Measurements from ENCODE around the gene METTL25.

METTL25 gene

GRCh38 chr12:82514880-82515279, 156.6 kb downstream of the METTL25 start:
- H3K9ac ChIP-seq (ENCODE audit: low read length): no peak overlapping the region
- no CpG with 5 or more reads among the region's 1 CpG for WGBS (ENCODE audit: extremely low coverage, insufficient coverage, low lambda C conversion rate)
- H2AK5ac ChIP-seq (ENCODE audit: low read length): no peak overlapping the region
- no peaks in the 10 kb centered on the region for H3K36me3 ChIP-seq (ENCODE audit: control insufficient read depth, insufficient read depth, low read length)
- H3K4me3 ChIP-seq (ENCODE audit: low read length): no peak overlapping the region
- H3K18ac ChIP-seq (ENCODE audit: low read length): no peak overlapping the region
- H3K23ac ChIP-seq (ENCODE audit: low read length): no peak overlapping the region
- H3K27ac ChIP-seq (ENCODE audit: low read depth, low read length): no peak overlapping the region
- H3K4me2 ChIP-seq (ENCODE audit: low read length): no peak overlapping the region
- no peak overlapping the region for H4K5ac ChIP-seq (ENCODE audit: low read length)
- H2BK5ac ChIP-seq (ENCODE audit: low read length): no peak overlapping the region
- no peak overlapping the region for H3K4ac ChIP-seq (ENCODE audit: low read depth, low read length)
- H4K8ac ChIP-seq (ENCODE audit: low read depth, low read length): no peak overlapping the region
- DNase-seq: no peak
- H3K4me1 ChIP-seq (ENCODE audit: control insufficient read depth, low read depth, low read length): no peaks in the 10 kb centered on the region
- no peaks in the 10 kb centered on the region for H3K79me1 ChIP-seq (ENCODE audit: low read length)
- no peak overlapping the region for H2BK15ac ChIP-seq (replicated peaks; ENCODE audit: low read depth)
- no peak overlapping the region for H3K56ac ChIP-seq (ENCODE audit: low read length)
- no peaks in the 10 kb centered on the region for H3K27me3 ChIP-seq (ENCODE audit: insufficient read depth, low read length, poor library complexity)
- no peak overlapping the region for H2BK120ac ChIP-seq (ENCODE audit: low read depth, low read length)
- H3K79me2 ChIP-seq (ENCODE audit: control insufficient read depth, insufficient read depth, low read length): no peaks in the 10 kb centered on the region

GRCh38 chr12:82515652-82516051, 157.3 kb downstream of the METTL25 start:
- H4K5ac ChIP-seq (ENCODE audit: low read length): no peak overlapping the region
- H2BK5ac ChIP-seq (ENCODE audit: low read length): no peak overlapping the region
- no peak overlapping the region for H3K56ac ChIP-seq (ENCODE audit: low read length)
- no peaks in the 10 kb centered on the region for H3K79me2 ChIP-seq (ENCODE audit: control insufficient read depth, insufficient read depth, low read length)
- H3K27me3 ChIP-seq (ENCODE audit: insufficient read depth, low read length, poor library complexity): no peaks in the 10 kb centered on the region
- no peak for DNase-seq
- no peak overlapping the region for H3K23ac ChIP-seq (ENCODE audit: low read length)
- H3K27ac ChIP-seq (ENCODE audit: low read depth, low read length): no peak overlapping the region
- no CpG with 5 or more reads among the region's 2 CpGs for WGBS (ENCODE audit: extremely low coverage, insufficient coverage, low lambda C conversion rate)
- H2BK120ac ChIP-seq (ENCODE audit: low read depth, low read length): no peak overlapping the region
- no peak overlapping the region for H3K9ac ChIP-seq (ENCODE audit: low read length)
- no peak overlapping the region for H3K18ac ChIP-seq (ENCODE audit: low read length)
- H3K4ac ChIP-seq (ENCODE audit: low read depth, low read length): no peak overlapping the region
- no peak overlapping the region for H3K4me3 ChIP-seq (ENCODE audit: low read length)
- H3K4me1 ChIP-seq (ENCODE audit: control insufficient read depth, low read depth, low read length): no peaks in the 10 kb centered on the region
- no peak overlapping the region for H3K4me2 ChIP-seq (ENCODE audit: low read length)
- H3K36me3 ChIP-seq (ENCODE audit: control insufficient read depth, insufficient read depth, low read length): no peaks in the 10 kb centered on the region
- no peak overlapping the region for H4K8ac ChIP-seq (ENCODE audit: low read depth, low read length)
- H3K79me1 ChIP-seq (ENCODE audit: low read length): no peaks in the 10 kb centered on the region
- H2AK5ac ChIP-seq (ENCODE audit: low read length): no peak overlapping the region
- no peak overlapping the region for H2BK15ac ChIP-seq (replicated peaks; ENCODE audit: low read depth)

GRCh38 chr12:82517027-82517426, 158.7 kb downstream of the METTL25 start:
- Histone ChIP-seq H3K79me2 (ENCODE audit: control insufficient read depth, insufficient read depth, low read length) (no peaks in the 10 kb centered on the region), H2BK5ac (ENCODE audit: low read length) (no peak overlapping the region), H4K5ac (ENCODE audit: low read length) (no peak overlapping the region), H3K9ac (ENCODE audit: low read length) (no peak overlapping the region), H3K4me3 (ENCODE audit: low read length) (no peak overlapping the region), H3K27me3 (ENCODE audit: insufficient read depth, low read length, poor library complexity) (no peaks in the 10 kb centered on the region), H3K4me2 (ENCODE audit: low read length) (no peak overlapping the region), H4K8ac (ENCODE audit: low read depth, low read length) (no peak overlapping the region), H2BK15ac (replicated peaks; ENCODE audit: low read depth) (no peak overlapping the region), H2BK120ac (ENCODE audit: low read depth, low read length) (no peak overlapping the region), H3K27ac (ENCODE audit: low read depth, low read length) (no peak overlapping the region), H3K79me1 (ENCODE audit: low read length) (no peaks in the 10 kb centered on the region), H3K4ac (ENCODE audit: low read depth, low read length) (no peak overlapping the region), H3K18ac (ENCODE audit: low read length) (no peak overlapping the region), H3K36me3 (ENCODE audit: control insufficient read depth, insufficient read depth, low read length) (no peaks in the 10 kb centered on the region), H3K23ac (ENCODE audit: low read length) (no peak overlapping the region), H2AK5ac (ENCODE audit: low read length) (no peak overlapping the region), H3K56ac (ENCODE audit: low read length) (no peak overlapping the region), H3K4me1 (ENCODE audit: control insufficient read depth, low read depth, low read length) (no peaks in the 10 kb centered on the region)
- DNase-seq: peak; percentile 57

- Histone ChIP-seq H3K4me3 (ENCODE audit: low read length) (no peak overlapping the region), H3K18ac (ENCODE audit: low read length) (no peak overlapping the region), H3K27ac (ENCODE audit: low read depth, low read length) (no peak overlapping the region), H3K4me2 (ENCODE audit: low read length) (no peak overlapping the region), H2BK5ac (ENCODE audit: low read length) (no peak overlapping the region), H3K27me3 (ENCODE audit: insufficient read depth, low read length, poor library complexity) (no peaks in the 10 kb centered on the region), H3K9ac (ENCODE audit: low read length) (no peak overlapping the region), H4K5ac (ENCODE audit: low read length) (no peak overlapping the region), H2BK120ac (ENCODE audit: low read depth, low read length) (no peak overlapping the region), H4K8ac (ENCODE audit: low read depth, low read length) (no peak overlapping the region), H3K79me2 (ENCODE audit: control insufficient read depth, insufficient read depth, low read length) (no peaks in the 10 kb centered on the region), H3K4me1 (ENCODE audit: control insufficient read depth, low read depth, low read length) (no peaks in the 10 kb centered on the region), H3K4ac (ENCODE audit: low read depth, low read length) (no peak overlapping the region), H2AK5ac (ENCODE audit: low read length) (no peak overlapping the region), H3K23ac (ENCODE audit: low read length) (no peak overlapping the region), H3K79me1 (ENCODE audit: low read length) (no peaks in the 10 kb centered on the region), H3K36me3 (ENCODE audit: control insufficient read depth, insufficient read depth, low read length) (no peaks in the 10 kb centered on the region), H3K56ac (ENCODE audit: low read length) (no peak overlapping the region), H2BK15ac (replicated peaks; ENCODE audit: low read depth) (no peak overlapping the region)
- DNase-seq: peak; percentile 3
- no CpG with 5 or more reads among the region's 5 CpGs for WGBS (ENCODE audit: extremely low coverage, insufficient coverage, low lambda C conversion rate)
Measured at GRCh38 chr12:82517808-82518207, 159.5 kb downstream of the METTL25 start.

GRCh38 chr12:82519510-82519909, 161.2 kb downstream of the METTL25 start:
- no peak overlapping the region for H3K23ac ChIP-seq (ENCODE audit: low read length)
- H3K36me3 ChIP-seq (ENCODE audit: control insufficient read depth, insufficient read depth, low read length): no peaks in the 10 kb centered on the region
- H4K8ac ChIP-seq (ENCODE audit: low read depth, low read length): no peak overlapping the region
- no peak overlapping the region for H2BK120ac ChIP-seq (ENCODE audit: low read depth, low read length)
- H3K4me1 ChIP-seq (ENCODE audit: control insufficient read depth, low read depth, low read length): no peaks in the 10 kb centered on the region
- no peak overlapping the region for H3K56ac ChIP-seq (ENCODE audit: low read length)
- no peaks in the 10 kb centered on the region for H3K79me2 ChIP-seq (ENCODE audit: control insufficient read depth, insufficient read depth, low read length)
- no peak overlapping the region for H3K4me2 ChIP-seq (ENCODE audit: low read length)
- H3K4ac ChIP-seq (ENCODE audit: low read depth, low read length): no peak overlapping the region
- DNase-seq: no peak
- H3K9ac ChIP-seq (ENCODE audit: low read length): no peak overlapping the region
- no peaks in the 10 kb centered on the region for H3K27me3 ChIP-seq (ENCODE audit: insufficient read depth, low read length, poor library complexity)
- H3K27ac ChIP-seq (ENCODE audit: low read depth, low read length): no peak overlapping the region
- H3K18ac ChIP-seq (ENCODE audit: low read length): no peak overlapping the region
- no peak overlapping the region for H4K5ac ChIP-seq (ENCODE audit: low read length)
- no peaks in the 10 kb centered on the region for H3K79me1 ChIP-seq (ENCODE audit: low read length)
- H2BK5ac ChIP-seq (ENCODE audit: low read length): no peak overlapping the region
- H3K4me3 ChIP-seq (ENCODE audit: low read length): no peak overlapping the region
- H2AK5ac ChIP-seq (ENCODE audit: low read length): no peak overlapping the region
- no peak overlapping the region for H2BK15ac ChIP-seq (replicated peaks; ENCODE audit: low read depth)

- no peak overlapping the region for H3K23ac ChIP-seq (ENCODE audit: low read length)
- H3K4ac ChIP-seq (ENCODE audit: low read depth, low read length): no peak overlapping the region
- WGBS (ENCODE audit: extremely low coverage, insufficient coverage, low lambda C conversion rate): no CpG with 5 or more reads among the region's 4 CpGs
- H3K56ac ChIP-seq (ENCODE audit: low read length): no peak overlapping the region
- H4K8ac ChIP-seq (ENCODE audit: low read depth, low read length): no peak overlapping the region
- no peaks in the 10 kb centered on the region for H3K79me2 ChIP-seq (ENCODE audit: control insufficient read depth, insufficient read depth, low read length)
- no peak for DNase-seq
- H3K27me3 ChIP-seq (ENCODE audit: insufficient read depth, low read length, poor library complexity): no peaks in the 10 kb centered on the region
- no peak overlapping the region for H2BK15ac ChIP-seq (replicated peaks; ENCODE audit: low read depth)
- no peaks in the 10 kb centered on the region for H3K4me1 ChIP-seq (ENCODE audit: control insufficient read depth, low read depth, low read length)
- H3K4me3 ChIP-seq (ENCODE audit: low read length): no peak overlapping the region
- H2AK5ac ChIP-seq (ENCODE audit: low read length): no peak overlapping the region
- H3K27ac ChIP-seq (ENCODE audit: low read depth, low read length): no peak overlapping the region
- H3K4me2 ChIP-seq (ENCODE audit: low read length): no peak overlapping the region
- H4K5ac ChIP-seq (ENCODE audit: low read length): no peak overlapping the region
- H3K36me3 ChIP-seq (ENCODE audit: control insufficient read depth, insufficient read depth, low read length): no peaks in the 10 kb centered on the region
- H2BK5ac ChIP-seq (ENCODE audit: low read length): no peak overlapping the region
- H3K79me1 ChIP-seq (ENCODE audit: low read length): no peaks in the 10 kb centered on the region
- H3K18ac ChIP-seq (ENCODE audit: low read length): no peak overlapping the region
- no peak overlapping the region for H3K9ac ChIP-seq (ENCODE audit: low read length)
- H2BK120ac ChIP-seq (ENCODE audit: low read depth, low read length): no peak overlapping the region
Measured at GRCh38 chr12:82522285-82522684, 164.0 kb downstream of the METTL25 start.

All from mesendoderm (in vitro differentiated cells).